DMS53 treated with DMSO at 0.1 percent for 48 hours (cell line): ENCODE results near the gene ACOX1.

Source experiments
- DNase-seq: peaks from one replicate; lab custom pipeline; 2025; ENCODE audit not compliant: unreplicated experiment; lab: John Stamatoyannopoulos, UW

Gene ACOX1

DNA sequence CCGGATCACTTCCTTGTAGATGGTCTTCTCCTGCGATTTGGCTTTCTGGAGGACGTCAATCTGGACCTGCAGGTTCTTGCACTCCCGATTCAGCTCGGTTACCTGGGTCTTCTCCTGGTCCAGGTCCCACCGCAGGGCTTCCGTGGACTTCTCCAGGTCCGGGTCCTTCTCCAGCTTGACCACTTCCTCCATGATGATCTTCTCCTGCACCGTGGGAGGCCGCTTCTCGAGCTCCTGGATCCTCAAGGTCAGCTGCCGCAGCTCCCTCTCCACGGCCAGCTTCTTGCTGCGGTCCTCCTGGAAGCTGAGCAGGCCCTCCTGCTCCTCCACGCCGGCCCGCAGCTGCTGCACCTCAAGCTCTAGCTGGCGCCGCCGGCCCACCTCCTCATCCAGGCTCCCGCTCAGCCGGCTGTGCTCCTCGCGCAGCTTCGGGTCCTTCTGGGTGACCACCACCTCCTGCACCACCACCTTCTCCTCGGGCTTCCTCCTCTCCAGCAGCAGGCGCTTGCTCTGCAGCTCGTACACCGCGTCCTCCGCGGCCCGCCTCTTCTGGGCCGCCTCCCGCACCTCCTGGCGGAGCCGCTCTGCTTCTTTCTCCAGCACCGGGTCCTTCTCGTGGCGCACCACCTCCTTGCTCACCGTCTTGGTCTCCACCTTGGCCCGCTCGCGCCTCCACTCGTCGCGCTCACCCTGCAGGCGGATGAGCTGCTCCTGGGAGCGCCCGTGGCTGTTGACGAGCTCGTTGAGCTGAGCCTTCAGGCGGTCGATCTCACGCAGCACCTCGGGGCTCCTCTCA lies 29.9 kb upstream of the ACOX1 start:
- DNase-seq = no peak

DNA sequence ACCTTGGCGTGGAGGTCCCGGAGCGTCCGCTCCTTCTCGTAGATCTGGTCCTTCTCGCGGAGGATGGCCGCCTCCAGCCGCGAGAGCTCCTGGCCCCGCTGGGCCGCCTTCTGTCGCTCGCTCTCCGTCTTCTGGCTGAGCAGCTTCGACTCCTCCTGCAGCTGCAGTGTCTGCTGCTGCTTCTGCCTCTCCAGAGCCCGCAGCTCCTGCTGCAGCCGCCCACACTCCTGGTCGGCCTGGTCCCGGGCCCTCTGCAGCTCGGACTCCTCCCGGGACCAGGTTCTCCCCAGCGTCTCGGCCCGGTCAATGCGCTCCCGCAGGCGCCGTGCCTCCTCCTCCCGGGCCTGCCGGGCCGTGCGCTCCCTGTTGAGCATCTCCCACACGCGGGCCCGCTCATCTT lies 29.2 kb upstream of the ACOX1 start:
- DNase-seq = no peak

- DNase-seq = no peak
Observed at GRCh38 chr17:76007850-76008165, 28.8 kb upstream of the ACOX1 start.

DNA sequence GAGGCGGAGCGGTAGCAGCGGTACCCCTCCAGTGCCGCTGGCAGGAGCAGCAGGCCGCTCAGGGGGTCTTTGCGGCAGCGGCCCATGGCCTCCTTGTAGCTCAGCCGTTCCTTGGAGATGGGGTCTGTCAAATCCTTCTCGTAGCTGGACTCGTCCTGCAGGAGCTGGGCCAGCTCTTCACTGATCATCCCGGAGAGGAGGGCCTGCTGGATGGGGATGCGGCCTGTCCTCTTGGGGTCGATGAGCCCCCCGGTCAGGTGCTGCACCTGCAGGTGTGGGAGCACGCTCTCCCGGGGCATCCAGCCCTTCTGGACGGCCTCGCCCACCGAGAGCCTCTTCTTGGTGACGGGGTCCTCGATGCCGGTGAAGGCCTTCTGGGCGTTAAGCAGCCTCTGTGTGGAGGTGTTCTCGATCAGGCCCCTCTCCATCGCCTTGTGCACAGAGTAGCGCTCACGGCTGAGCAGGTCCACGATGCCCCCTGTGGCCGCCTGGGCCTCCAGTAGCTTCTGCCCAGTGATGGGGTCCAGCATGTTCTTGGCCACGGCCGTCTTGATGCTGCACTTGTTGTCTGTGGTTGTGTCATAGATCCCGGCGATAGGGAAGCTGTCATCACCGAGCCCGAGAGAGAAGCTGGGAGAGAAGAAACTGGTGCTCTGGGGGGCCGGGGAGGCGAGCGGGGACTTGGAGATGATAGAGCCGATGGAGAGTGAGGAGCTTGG lies 28.3 kb upstream of the ACOX1 start:
- no peak for DNase-seq

- DNase-seq = peak; percentile 45
Observed at GRCh38 chr17:76005263-76006149, 26.5 kb upstream of the ACOX1 start.

- no peak for DNase-seq
Observed at GRCh38 chr17:76004750-76005262, 25.8 kb upstream of the ACOX1 start.

DNA sequence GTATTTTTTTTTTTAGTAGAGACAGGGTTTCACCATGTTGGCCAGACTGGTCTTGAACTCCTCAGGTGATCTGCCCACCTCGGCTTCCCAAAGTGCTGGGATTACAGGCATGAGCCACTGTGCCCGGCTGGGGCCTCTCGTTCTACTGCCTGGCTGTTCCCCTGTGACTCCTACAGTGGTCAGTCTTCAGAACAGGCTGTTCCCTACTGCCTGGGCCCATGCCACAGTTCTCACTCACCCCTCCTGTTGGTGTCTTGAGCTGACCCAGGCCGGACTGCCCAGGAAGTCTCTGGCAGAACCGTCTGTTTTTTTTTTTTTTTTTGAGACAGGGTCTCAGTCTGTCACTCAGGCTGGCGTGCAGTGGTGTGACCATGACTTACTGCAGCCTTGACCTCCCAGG lies 24.9 kb upstream of the ACOX1 start:
- DNase-seq = no peak

DNA sequence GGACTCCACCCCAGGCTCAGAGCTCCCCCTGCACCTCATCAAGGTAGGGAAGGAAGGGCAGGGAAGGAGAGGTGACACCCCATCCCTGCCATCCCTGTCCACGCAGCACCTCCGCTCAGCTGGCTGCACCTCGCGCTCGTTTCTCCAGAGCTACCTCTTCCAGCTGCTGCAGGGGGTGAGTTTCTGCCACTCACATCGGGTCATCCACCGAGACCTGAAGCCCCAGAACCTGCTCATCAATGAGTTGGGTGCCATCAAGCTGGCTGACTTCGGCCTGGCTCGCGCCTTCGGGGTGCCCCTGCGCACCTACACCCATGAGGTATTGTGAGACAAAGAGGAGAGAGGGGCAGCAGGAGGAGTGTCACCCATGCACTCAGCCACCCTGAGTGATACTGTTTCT lies 23.1 kb upstream of the ACOX1 start:
- DNase-seq = no peak

- no peak for DNase-seq
Observed at GRCh38 chr17:76000755-76001521, 22.0 kb upstream of the ACOX1 start, which contains the start of gene CDK3. CDK3 (plus strand) TSS chr17:76000855; CDS start chr17:76001426, 571 bp downstream.

GRCh38 chr17:76000016-76000754 lies 21.2 kb upstream of the ACOX1 start:
- DNase-seq = no peak

GRCh38 chr17:75998327-75998795 lies 19.4 kb upstream of the ACOX1 start:
- DNase-seq = no peak

DNA sequence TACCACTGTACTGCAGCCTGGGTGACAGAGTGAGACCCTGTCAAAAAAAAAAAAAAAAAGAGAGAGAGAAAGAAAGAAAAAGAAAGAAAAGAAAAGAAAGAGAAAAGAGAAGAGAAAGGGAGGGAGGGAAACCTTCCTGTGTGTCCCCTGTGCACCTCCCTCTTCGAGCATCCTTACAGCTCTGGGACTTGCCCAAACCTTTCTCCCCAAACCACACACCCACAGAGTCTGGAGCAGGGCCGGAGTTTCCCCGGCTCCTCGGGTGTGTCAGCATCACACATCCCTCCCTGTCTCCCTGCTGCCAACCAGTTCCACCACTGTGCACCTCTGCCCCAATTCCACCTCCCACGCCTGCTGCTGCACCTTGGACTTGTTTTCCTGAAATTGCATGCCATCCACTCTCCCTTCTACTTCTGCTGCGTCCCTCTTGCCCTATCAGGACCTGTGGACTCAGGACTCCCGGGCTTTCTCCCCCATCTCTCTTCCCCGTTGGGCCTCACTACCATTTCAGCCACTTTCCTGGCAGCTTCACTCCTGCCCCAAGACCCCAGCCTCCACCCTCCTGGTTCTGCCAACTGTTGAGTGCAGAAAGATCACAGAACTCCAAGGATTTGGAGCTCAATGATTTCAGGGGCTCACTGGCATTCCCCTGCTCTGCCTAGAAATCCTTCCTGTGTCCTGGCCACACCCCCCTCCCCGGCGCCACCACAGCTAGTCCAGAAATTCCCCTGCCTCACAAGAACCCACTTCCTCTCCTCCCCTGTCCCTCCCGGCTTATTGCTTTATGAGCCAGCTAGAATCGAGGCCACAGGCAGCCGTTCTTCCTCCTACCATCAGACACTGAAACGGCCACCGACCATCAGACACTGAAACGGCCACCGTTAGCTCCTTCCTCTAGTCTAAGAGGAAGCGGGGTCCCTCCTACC lies 18.0 kb upstream of the ACOX1 start:
- DNase-seq = no peak

DNA sequence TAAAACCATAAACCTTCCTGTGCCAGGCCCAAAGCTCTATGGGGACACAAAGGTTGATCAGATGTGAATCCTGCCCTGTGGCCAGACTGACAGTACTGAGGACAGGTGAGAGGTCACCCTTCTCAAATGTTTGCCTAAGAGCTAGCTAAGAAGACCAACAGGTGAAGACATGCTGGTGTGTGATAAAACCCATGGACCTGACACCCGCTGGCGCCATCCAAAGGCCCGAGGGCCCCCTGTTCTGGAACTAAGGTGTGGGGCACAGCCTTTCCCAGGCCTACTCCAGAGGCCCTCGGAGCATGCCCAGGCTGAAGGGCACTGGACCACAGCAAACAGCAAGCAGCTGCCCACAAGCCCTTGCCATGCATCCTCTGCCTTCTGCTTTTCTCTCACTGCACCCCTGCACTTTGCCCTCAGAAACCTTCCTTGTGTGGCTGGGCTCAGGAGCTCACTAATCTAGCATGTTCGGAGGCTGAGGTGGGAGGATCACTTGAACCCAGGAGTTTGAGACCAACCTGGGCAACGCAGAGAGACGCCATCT lies 16.5 kb upstream of the ACOX1 start:
- DNase-seq = no peak

DNA sequence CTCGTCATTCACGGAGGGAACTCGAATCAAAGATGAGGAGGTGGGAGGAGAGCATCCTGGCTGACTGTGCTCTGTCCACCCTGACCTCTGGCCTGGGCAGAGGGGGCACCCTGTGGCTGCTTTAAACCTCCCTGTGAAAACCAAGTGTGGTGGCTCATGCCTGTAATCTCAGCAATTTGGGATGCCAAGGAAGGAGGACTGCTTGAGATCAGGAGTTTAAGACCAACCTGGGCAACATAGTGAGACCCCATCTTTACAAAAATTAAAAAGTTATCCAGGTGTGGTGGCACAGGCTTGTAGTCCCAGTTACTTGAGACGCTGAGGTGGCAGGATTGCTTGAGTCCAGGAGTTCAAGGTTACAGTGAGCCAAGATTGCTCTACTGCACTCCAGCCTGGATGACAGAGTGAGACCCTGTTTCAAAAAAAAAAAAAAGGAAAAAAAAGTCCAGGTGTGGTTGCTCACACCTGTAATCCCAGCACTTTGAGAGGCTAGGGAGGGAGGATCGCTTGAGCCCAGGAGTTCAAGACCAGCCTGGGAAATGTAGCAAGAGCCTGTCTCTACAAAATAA lies 15.9 kb upstream of the ACOX1 start:
- no peak for DNase-seq

DNA sequence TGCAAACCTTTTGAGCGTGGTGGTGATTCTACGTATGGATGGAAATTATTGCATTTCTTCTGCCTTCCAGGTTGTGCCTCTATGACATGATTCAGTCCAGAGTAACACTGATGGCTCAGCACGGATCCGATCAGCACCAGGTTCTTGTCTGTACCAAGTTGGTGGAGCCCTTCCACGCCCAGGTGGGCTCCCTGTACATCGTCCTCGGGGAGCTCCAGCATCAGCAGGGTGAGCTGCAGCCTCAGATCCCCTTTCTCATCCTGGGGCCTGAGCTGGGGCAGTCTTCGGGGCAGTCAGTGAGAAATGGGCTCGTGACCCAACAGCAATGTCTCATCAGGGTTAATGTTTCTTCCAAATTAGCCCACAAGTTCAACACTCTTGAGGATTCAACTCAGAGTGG lies 12.4 kb upstream of the ACOX1 start:
- no peak for DNase-seq

DNA sequence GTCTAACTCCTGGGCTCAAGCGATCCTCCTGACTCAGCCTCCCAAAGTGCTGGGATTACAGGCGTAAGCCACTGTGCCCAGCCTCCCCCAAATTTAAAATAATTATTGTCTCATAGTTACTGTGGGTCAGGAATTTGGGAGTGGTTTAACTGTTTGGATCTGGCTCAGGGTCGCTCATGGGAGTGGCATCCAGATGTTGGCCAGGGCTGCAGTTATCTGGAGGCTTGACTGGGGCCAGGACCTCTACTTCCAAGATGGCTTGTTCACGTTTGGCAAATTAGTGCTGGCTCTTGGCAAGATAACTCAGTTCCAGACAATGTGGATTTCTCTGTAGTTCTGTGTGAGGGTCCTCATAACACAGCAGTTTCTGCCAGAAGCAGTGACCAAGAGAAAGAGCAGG lies 8.1 kb upstream of the ACOX1 start:
- no peak for DNase-seq

GRCh38 chr17:75985986-75986385 lies 7.0 kb upstream of the ACOX1 start:
- no peak for DNase-seq

DNA sequence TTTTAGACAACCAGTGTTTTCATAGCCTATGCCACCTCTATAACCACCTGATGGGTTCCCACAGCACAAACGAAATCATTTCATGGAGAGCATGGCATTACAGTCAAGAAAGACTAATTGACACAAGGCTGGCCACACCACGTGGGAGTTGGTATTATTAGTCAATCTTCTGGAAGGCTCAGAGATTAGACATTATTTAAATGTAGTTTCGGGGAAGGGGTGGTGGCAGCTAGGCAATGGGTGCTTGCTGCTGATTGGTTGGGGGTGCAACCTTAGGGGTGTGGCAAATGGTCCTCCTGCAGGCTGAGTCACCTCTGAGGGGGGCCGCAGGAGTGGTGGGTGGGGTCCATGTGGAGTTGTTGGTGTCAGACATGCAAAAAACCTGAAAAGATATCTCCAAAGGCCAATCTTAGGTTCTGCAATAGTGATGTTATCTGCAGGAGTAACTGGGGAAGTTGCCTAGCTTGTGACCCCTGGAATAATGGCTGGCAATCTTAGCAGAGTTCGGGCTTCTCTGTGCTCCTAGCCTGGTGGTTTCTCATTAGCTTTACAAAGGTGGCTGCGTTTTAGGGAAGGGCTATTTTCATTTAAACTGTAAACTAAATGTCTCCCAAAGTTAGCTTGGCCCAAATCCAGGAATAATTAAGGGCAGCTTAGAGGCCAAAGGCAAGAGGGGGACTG lies 4.7 kb upstream of the ACOX1 start:
- no peak for DNase-seq
